ENCODE results near the gene GNPTAB. TPM values are rescaled to one million over a fixed set of nuclear protein-coding genes. Genes with fewer than 3 reads are reported as not detected.

Gene GNPTAB
- total and polyA plus RNA-seq, 2 of the 13 experiments (the other 11 are each of a cell fraction or from before 2014, with no cell fraction given): 13.6 to 19.4 TPM

DNA sequence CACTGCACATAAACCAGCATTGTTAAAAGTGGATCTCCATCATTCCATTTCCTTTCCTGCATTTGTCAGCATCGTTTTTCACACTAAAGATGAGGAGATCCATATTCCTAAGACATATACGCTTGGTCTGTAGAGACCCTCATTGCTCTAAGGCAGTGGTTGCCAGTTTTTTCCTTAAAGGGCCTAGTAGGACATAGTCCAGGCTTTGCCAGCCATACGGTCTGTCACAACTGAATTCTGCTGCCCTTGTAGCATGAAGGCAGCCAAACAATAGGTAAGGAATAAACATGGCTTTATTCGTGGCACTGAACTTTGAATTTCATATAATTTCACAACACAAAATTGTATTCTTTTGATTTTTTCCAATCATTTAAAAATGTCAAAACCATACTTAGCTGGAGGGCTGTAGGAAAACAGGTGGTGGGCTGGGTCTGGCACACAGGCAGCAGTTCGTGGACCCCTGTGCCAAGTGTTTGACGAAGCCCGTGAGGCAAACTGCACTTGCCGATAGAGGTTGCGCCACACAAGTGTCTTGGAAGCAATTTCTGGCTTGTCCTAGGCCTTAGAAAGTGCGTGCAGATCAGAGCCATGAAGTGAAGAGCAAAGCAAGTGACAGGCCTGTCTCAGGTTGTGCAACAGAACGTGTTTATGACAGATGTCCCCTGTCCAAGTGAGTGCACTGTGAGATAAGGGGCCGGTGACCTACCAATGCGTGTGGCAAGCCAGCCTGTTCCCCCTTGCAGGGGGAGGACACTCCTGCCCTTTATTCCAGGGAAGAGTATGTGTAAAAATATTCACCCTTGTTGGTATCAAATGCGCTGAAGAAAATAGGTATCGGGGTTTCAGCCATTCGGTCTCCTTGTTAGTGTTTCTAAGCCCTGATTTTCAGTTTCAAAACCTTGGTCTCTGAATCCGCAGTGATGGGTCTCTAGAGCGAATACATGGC lies 134.2 kb downstream of the GNPTAB start (continued):
- no peak for TF ChIP-seq GTF2F1 (IDR thresholded peaks at IDR 0.05; ENCODE audit: low read length)
- peak; percentile 44; the same call in 1 of the 2 replicates for TF ChIP-seq FOXK1 (CRISPR knock-in tag; IDR thresholded peaks at IDR 0.05; ENCODE audit: borderline replicate concordance, low read depth)
- TF ChIP-seq HMG20B (CRISPR knock-in tag; conservative IDR thresholded peaks at IDR 0.05): no peak; the same call in 1 of the 2 replicates
- TF ChIP-seq TCF7L2 (IDR thresholded peaks at IDR 0.05; ENCODE audit: low read depth, low read length): no peak
- TF ChIP-seq, protein P1, sequence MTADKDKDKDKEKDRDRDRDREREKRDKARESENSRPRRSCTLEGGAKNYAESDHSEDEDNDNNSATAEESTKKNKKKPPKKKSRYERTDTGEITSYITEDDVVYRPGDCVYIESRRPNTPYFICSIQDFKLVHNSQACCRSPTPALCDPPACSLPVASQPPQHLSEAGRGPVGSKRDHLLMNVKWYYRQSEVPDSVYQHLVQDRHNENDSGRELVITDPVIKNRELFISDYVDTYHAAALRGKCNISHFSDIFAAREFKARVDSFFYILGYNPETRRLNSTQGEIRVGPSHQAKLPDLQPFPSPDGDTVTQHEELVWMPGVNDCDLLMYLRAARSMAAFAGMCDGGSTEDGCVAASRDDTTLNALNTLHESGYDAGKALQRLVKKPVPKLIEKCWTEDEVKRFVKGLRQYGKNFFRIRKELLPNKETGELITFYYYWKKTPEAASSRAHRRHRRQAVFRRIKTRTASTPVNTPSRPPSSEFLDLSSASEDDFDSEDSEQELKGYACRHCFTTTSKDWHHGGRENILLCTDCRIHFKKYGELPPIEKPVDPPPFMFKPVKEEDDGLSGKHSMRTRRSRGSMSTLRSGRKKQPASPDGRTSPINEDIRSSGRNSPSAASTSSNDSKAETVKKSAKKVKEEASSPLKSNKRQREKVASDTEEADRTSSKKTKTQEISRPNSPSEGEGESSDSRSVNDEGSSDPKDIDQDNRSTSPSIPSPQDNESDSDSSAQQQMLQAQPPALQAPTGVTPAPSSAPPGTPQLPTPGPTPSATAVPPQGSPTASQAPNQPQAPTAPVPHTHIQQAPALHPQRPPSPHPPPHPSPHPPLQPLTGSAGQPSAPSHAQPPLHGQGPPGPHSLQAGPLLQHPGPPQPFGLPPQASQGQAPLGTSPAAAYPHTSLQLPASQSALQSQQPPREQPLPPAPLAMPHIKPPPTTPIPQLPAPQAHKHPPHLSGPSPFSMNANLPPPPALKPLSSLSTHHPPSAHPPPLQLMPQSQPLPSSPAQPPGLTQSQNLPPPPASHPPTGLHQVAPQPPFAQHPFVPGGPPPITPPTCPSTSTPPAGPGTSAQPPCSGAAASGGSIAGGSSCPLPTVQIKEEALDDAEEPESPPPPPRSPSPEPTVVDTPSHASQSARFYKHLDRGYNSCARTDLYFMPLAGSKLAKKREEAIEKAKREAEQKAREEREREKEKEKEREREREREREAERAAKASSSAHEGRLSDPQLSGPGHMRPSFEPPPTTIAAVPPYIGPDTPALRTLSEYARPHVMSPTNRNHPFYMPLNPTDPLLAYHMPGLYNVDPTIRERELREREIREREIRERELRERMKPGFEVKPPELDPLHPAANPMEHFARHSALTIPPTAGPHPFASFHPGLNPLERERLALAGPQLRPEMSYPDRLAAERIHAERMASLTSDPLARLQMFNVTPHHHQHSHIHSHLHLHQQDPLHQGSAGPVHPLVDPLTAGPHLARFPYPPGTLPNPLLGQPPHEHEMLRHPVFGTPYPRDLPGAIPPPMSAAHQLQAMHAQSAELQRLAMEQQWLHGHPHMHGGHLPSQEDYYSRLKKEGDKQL (CRISPR knock-in tag; IDR thresholded peaks at IDR 0.05; ENCODE audit: low read depth): peak; percentile 85

DNA sequence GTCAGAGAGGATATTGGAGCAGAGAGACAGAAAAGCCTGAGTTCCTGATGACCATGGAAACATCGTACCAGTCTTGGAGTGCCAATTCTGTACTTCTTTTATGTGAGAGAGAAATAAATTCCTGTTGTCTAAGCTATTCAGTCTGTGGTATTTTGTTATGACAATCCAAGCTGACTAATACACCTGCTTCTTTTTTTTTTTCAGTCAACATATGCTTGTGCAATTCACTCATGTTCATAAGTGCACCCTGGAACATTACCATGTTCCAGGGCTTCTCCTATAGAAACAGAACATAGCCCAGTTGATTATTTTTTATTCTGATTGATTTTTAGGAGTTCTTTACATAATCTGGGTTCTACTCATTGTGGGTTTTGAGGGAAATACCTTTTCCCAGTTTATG lies 135.1 kb downstream of the GNPTAB start:
- Histone ChIP-seq H3K27me3 (ENCODE audit: control insufficient read depth in 1 of 2, insufficient read depth in 2 of 2, low read length in 2 of 2) (no peaks in the 10 kb centered on the region; a peak in 2 of 5 replicates), H3K27ac (ENCODE audit: extremely low read length, insufficient read depth, low read length) (no peak overlapping the region), H3K9me3 (ENCODE audit: low read length) (no peaks in the 10 kb centered on the region), H3K4me1 (ENCODE audit: insufficient read depth, low read length) (peaks cover 53% of the 10 kb centered on the region), H3K9ac (ENCODE audit: insufficient read depth, low read depth, low read length) (no peak overlapping the region), H3K36me3 (replicated peaks in 1 of 2; ENCODE audit: control insufficient read depth in 1 of 2, insufficient read depth in 2 of 2, low read length in 2 of 2) (no peaks in the 10 kb centered on the region), H3K4me2 (ENCODE audit: low read depth, low read length) (no peak overlapping the region), H4K20me1 (ENCODE audit: insufficient read depth, low read length) (peaks cover 8% of the 10 kb centered on the region), H2AFZ (ENCODE audit: low read length) (no peak overlapping the region), H3K4me3 (replicated peaks in 1 of 3; ENCODE audit: insufficient read depth in 1 of 3, low read depth in 2 of 3, low read length in 3 of 3) (no peak overlapping the region), H3K79me2 (ENCODE audit: insufficient read depth, low read length) (peaks cover 37% of the 10 kb centered on the region)
- 73% methylated on average over 1 of the region's 1 CpG for WGBS (ENCODE audit: low lambda C conversion rate)
- BruUV-seq (replicated peaks): no TSS peak
- ChIA-PET POLR2A (interaction anchor here (1.0 to 1.8 kb wide), 6 partner anchors 11 to 96 kb away, joined by 3 to 5 read pairs (median 4); no protein-coding TSS in a partner anchor), CTCF (ENCODE audit: low intra/inter-chr PET ratio, low total read pairs) (no interaction called here)
- no peak for FAIRE-seq
- in situ Hi-C loops (cut with HindIII; ENCODE audit: extremely low pct_ligation_motif_present, low pct_unique_long_range_greater_than_20kb) (loop anchor here (10.0 kb wide), 1 partner anchor 91 kb away; no protein-coding TSS in a partner anchor), intact Hi-C loops (cut with micrococcal nuclease; ENCODE audit: unreplicated experiment) (loop anchor here (2.0 to 5.0 kb wide), 2 partner anchors 25 to 78 kb away; no protein-coding TSS in a partner anchor)
- DNase-seq (ENCODE audit: low spot score): peak; percentile 61
- no peak for ATAC-seq
- no peak for TF ChIP-seq MBD4 (IDR thresholded peaks at IDR 0.05; ENCODE audit: borderline replicate concordance, low read length)
- no peak for TF ChIP-seq BORCS8-MEF2B (CRISPR knock-in tag; IDR thresholded peaks at IDR 0.05)
- no peak for TF ChIP-seq CBX1 (IDR thresholded peaks at IDR 0.05; ENCODE audit: low read depth)
- no peak for TF ChIP-seq PITX1 (CRISPR knock-in tag; IDR thresholded peaks at IDR 0.05)
- no peak for TF ChIP-seq SMC3 (IDR thresholded peaks at IDR 0.05; ENCODE audit: low read length)
- no peak for TF ChIP-seq ZNF629 (CRISPR knock-in tag; conservative IDR thresholded peaks at IDR 0.05)
- no peak for TF ChIP-seq NCOA1 (CRISPR knock-in tag; IDR thresholded peaks at IDR 0.05)
- TF ChIP-seq KAT8 (CRISPR knock-in tag; IDR thresholded peaks at IDR 0.05): no peak
- no peak for TF ChIP-seq THAP8 (CRISPR knock-in tag; IDR thresholded peaks at IDR 0.05; ENCODE audit: borderline replicate concordance)
- TF ChIP-seq, protein P2, sequence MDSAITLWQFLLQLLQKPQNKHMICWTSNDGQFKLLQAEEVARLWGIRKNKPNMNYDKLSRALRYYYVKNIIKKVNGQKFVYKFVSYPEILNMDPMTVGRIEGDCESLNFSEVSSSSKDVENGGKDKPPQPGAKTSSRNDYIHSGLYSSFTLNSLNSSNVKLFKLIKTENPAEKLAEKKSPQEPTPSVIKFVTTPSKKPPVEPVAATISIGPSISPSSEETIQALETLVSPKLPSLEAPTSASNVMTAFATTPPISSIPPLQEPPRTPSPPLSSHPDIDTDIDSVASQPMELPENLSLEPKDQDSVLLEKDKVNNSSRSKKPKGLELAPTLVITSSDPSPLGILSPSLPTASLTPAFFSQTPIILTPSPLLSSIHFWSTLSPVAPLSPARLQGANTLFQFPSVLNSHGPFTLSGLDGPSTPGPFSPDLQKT (CRISPR knock-in tag; IDR thresholded peaks at IDR 0.05; ENCODE audit: borderline replicate concordance): no peak
- no peak for TF ChIP-seq ZFP62 (CRISPR knock-in tag; IDR thresholded peaks at IDR 0.05)
